Stimulated activated naive CD4-positive, alpha-beta T cell treated with Interleukin-2 at 50 U/mL for 16 hours (primary cell): ENCODE data around the gene CMIP.

Experiments
- DNase-seq: peaks from one replicate; lab custom pipeline; 2025; lab: John Stamatoyannopoulos, UW

Gene CMIP

GRCh38 chr16:81640681-81641070 lies 196.1 kb downstream of the CMIP start:
- DNase-seq = no peak

- no peak for DNase-seq
Observed at GRCh38 chr16:81641395-81642106, 196.9 kb downstream of the CMIP start.

- DNase-seq = no peak
Observed at GRCh38 chr16:81642107-81642436, 197.5 kb downstream of the CMIP start.

GRCh38 chr16:81642943-81643342 lies 198.3 kb downstream of the CMIP start:
- no peak for DNase-seq

- DNase-seq = no peak
Observed at GRCh38 chr16:81645266-81645694, 200.7 kb downstream of the CMIP start.

- no peak for DNase-seq
Observed at GRCh38 chr16:81645925-81646324, 201.3 kb downstream of the CMIP start.

GRCh38 chr16:81646561-81646960 lies 202.0 kb downstream of the CMIP start:
- no peak for DNase-seq

GRCh38 chr16:81647527-81647926 lies 202.9 kb downstream of the CMIP start:
- no peak for DNase-seq

- DNase-seq = no peak
Observed at GRCh38 chr16:81649561-81650184, 205.1 kb downstream of the CMIP start.

- no peak for DNase-seq
Observed at GRCh38 chr16:81650281-81650680, 205.7 kb downstream of the CMIP start.

GRCh38 chr16:81650982-81651562 lies 206.5 kb downstream of the CMIP start:
- DNase-seq = no peak

GRCh38 chr16:81651758-81652718 lies 207.4 kb downstream of the CMIP start:
- DNase-seq = no peak

GRCh38 chr16:81652798-81653505 lies 208.3 kb downstream of the CMIP start:
- no peak for DNase-seq

- no peak for DNase-seq
Observed at GRCh38 chr16:81654346-81654745, 209.7 kb downstream of the CMIP start.

GRCh38 chr16:81655469-81656162 lies 211.0 kb downstream of the CMIP start:
- DNase-seq = no peak

- no peak for DNase-seq
Observed at GRCh38 chr16:81657224-81657623, 212.6 kb downstream of the CMIP start.

GRCh38 chr16:81657781-81658180 lies 213.2 kb downstream of the CMIP start:
- no peak for DNase-seq

- DNase-seq = no peak
Observed at GRCh38 chr16:81658373-81658772, 213.8 kb downstream of the CMIP start.

GRCh38 chr16:81659249-81659648 lies 214.6 kb downstream of the CMIP start:
- no peak for DNase-seq

- DNase-seq = no peak
Observed at GRCh38 chr16:81661082-81661481, 216.5 kb downstream of the CMIP start.

GRCh38 chr16:81664153-81664552 lies 219.5 kb downstream of the CMIP start:
- DNase-seq = no peak
